GM18873 (cell line): Measurements from ENCODE around the gene PIGP.
"Not testable (repeated sequence)": the region's sequence is repeated elsewhere in the genome, so short reads cannot be mapped to it uniquely, and the experiment has no call there.

ENCODE experiments used
- ATAC-seq: cut with Tn5 transposase; IDR thresholded peaks from one replicate; pipeline ENCODE4 v1.9.1; 2021; ENCODE audit warnings: mild to moderate bottlenecking, moderate library complexity, moderate number of reproducible peaks; ENCODE audit not compliant: unreplicated experiment, low FRiP score

The PIGP gene

GRCh38 chr21:37045149-37045548, 27.7 kb downstream of the PIGP start:
- ATAC-seq = no peak

GRCh38 chr21:37044643-37045042, 28.2 kb downstream of the PIGP start:
- ATAC-seq = no peak

- ATAC-seq = no peak
Measured at GRCh38 chr21:37043818-37044217, 29.1 kb downstream of the PIGP start.

- no peak for ATAC-seq
Measured at GRCh38 chr21:37041706-37042271, 31.1 kb downstream of the PIGP start.

- no peak for ATAC-seq
Measured at GRCh38 chr21:37040212-37040611, 32.7 kb downstream of the PIGP start.

- ATAC-seq = no peak
Measured at GRCh38 chr21:37039411-37040075, 33.3 kb downstream of the PIGP start.

- no peak for ATAC-seq
Measured at GRCh38 chr21:37036177-37036576, 36.7 kb downstream of the PIGP start.

- not testable (repeated sequence) for ATAC-seq
Measured at GRCh38 chr21:37034394-37034793, 38.5 kb downstream of the PIGP start.

GRCh38 chr21:37032877-37033471, 39.9 kb downstream of the PIGP start:
- ATAC-seq = no peak

- ATAC-seq = no peak
Measured at GRCh38 chr21:37032293-37032692, 40.6 kb downstream of the PIGP start.

- no peak for ATAC-seq
Measured at GRCh38 chr21:37030864-37031263, 42.0 kb downstream of the PIGP start.

GRCh38 chr21:37028570-37028969, 44.3 kb downstream of the PIGP start:
- no peak for ATAC-seq

- no peak for ATAC-seq
Measured at GRCh38 chr21:37026499-37026898, 46.4 kb downstream of the PIGP start.

GRCh38 chr21:37017951-37018679, 54.8 kb downstream of the PIGP start:
- ATAC-seq = no peak
